ENCODE data around the gene LONRF3. TPM values are rescaled to one million over a fixed set of nuclear protein-coding genes. Genes with fewer than 3 reads are reported as not detected.

LONRF3 gene
- total RNA-seq: 3.4 and 5.2 TPM in 2 replicates

DNA sequence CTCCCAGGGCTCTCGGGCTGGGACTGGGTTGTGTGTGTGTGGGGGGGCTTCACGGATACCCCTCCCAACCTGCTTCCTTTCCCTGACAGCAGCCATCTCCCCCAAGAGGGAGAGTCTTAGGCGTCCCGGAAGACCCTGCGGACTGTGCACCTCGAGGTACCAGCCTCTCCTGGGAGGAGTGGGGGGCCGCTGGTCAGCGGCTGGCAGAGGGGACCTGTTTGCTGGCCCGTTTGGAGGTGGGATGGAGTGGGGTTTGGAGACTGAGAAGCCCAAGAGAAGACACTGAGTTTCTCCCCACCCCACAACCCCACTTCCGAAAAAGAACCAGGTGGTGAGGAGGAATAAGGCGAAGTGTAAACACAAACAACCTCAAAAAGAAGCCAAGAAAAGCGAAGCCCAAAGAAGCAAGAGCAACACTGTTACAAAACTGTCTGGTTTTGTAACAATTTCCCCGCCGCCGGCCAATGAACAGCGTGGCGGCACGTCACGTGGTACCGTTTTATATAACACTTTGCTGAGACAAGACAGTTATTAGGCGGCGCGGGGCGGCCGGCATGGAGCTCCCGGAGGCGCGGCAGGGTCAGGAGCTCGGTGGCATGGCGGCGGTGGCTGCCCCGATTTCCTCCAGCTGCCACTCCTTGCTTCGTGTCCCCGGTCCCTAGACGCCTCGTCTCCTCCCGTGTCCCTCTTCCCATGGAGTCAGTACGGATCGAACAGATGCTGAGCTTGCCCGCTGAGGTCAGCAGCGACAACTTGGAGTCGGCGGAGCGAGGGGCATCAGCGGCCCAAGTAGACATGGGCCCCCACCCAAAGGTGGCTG, at the start of gene LONRF3:
TSS of gene LONRF3 (plus strand) at position 531 of the 820 bp plus-strand sequence. CDS start at position 694, 163 bp downstream.
- DNase-seq (ENCODE audit: extremely low read depth, low read depth, low spot score): no peak

DNA sequence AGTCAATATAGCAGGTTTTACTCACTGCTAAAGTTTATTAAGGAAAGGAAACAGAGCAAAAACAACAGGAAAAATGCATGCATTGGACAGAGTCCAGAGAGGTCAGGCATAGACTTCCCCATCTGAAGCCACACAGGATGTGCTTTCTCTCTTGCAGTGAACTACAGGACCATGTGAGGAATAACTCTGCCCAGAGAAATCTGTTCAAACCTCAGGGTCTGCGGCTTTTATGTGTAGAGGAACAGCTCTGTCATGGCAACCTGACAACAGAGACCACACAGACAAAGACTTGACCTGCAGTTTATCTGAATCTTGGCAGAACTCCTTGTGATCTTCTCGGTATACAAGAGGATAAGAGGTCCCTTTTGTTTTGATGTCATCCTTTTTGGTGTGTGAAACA, 46.3 kb upstream of the LONRF3 start:
- DNase-seq (ENCODE audit: extremely low read depth, low read depth, low spot score): peak; percentile 51

DNA sequence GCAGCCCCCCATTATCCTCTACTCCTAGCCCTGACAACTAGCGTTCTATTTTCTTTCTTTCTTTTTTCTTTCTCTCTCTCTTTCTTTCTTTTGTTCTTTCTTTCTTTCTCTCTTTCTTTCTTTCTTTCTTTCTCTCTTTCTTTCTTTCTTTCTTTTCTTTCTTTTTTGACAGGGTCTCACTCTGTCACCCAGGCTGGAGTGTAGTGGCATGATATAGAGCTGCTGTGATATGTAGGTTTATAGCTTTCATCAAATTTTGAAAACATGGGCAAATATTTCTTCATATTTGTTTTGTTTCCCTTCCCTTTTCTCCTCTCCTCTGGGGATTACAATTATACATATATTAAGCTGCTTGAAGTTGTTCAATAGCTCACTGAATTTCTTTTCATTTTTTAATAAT, 39.1 kb upstream of the LONRF3 start:
- DNase-seq (ENCODE audit: extremely low read depth, low read depth, low spot score): no peak

DNA sequence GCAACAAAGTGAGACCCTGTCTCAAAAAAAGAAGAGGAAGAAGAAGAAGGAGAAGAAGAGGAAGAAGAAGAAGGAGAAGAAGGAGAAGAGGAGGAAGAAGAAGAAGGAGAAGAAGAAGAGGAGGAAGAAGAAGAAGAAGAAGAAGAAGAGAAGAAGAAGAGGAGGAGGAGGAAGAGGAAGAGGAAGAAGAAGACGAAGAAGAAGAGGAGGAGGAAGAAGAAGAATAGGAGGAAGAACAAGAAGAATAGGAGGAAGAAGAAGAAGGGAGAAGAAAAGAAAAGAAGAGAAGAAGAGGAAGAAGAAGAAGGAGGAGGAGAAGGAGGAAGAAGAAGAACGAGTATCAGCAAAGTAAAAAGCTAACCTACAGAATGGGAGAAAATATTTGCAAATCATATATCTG, 33.3 kb upstream of the LONRF3 start:
- no peak for DNase-seq (ENCODE audit: extremely low read depth, low read depth, low spot score)

DNA sequence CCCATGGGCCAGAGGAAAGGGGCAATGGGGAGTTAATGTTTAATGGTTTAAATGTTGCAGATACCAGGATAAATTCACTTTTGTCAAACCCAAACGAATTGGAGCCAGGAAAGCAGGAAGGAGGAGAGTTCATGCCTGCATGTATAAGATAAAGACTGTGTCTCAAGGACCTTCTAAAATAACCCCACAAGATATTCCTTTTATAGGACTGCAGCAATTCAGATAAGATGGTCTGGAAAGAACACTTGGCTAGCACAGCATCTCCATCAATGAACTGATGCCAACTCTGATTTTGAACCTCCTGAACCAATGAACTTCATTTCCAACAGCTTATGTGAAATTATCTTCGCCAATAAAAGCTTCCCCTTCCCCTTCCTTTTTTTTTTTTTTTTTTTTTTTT, 31.3 kb upstream of the LONRF3 start:
- no peak for DNase-seq (ENCODE audit: extremely low read depth, low read depth, low spot score)

DNA sequence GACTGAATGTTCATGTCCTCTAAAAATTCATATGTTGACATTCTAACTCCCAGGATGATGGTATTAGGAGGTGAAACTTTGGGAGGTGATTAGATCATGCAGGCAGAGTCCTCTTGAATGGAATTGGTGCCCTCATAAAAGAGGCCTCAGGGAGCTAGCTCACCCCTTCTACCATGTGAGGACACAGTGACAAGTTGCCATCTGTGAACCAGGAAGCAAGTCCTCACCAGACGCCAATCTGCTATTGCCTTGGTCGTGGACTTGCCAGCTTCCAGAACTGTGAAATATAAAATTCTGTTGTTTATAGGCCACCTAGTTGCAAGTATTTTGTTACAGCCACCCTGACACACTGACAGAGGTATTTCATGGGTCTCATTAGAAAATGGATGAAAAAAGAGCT, 28.5 kb upstream of the LONRF3 start:
- DNase-seq (ENCODE audit: extremely low read depth, low read depth, low spot score): no peak

DNA sequence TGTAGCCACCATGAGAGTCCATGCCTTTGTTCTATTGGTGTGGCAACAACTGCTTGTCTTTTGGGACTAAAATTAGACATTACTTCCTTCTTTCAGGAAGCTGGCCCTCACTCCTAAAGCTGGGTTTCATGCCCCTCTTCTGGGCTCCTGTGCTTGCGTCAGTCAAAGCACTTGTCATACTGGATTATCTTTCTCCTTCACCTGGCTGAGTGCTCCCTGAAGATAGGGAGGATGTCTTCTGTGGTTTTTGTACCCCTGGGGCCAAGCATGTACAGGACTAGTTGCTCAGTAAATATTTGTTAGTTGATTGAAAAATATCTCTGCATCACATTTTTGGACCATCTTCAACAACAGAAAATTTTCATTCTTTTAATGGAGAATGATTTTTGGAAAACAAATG, 26.1 kb upstream of the LONRF3 start:
- DNase-seq (ENCODE audit: extremely low read depth, low read depth, low spot score): no peak

DNA sequence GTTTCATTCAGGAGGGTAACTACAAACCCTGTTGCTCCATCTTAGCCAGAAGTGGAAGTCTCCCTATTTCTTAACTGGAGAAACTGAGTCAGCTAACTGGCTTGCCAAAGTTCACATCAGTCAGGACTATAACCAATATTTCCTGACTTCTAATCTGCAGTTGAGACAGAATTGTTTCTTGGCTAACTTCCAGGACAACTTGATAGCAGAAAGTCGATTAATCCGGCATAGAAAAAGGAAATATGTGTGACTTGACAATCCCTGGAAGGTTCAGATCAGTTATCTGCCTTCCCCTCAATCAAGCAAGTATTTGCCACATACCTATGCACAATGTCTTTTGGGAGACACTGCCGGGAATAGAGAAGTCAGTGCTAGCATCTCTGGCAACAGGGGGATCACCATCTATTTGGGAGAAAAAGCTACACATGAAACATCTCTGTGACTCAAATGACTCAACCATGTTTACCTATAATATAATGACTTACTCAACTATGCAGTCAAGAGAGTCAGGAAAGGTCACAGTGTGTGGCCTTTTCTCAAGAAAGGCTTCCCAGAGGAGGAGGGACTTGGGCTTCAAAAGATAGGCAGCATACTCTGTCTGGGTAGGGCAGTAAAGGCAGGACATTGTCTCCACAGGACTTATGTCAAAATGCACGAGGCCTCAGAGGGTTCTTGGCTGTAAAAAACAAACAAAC, 12.4 kb upstream of the LONRF3 start:
- DNase-seq (ENCODE audit: extremely low read depth, low read depth, low spot score): no peak

DNA sequence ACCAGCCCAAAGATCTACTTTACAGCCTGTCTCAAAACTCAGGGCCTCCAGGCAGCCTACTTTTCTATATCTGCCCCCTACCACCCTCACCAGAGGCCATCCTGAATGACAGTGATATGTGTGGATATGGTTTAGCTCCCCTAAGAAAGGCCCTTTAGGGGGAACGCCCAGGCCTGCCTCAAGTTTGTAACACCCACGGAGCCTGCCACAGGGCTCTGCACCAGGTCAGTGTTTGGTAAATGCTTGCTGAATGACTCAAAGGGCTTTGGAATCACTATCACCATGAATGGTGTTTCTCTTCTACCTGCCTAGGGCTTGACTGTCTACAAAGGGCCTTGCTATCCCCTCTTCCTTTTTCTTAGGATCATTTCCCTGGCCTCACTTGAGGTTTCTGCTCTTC, 11.3 kb upstream of the LONRF3 start:
- no peak for DNase-seq (ENCODE audit: extremely low read depth, low read depth, low spot score)

DNA sequence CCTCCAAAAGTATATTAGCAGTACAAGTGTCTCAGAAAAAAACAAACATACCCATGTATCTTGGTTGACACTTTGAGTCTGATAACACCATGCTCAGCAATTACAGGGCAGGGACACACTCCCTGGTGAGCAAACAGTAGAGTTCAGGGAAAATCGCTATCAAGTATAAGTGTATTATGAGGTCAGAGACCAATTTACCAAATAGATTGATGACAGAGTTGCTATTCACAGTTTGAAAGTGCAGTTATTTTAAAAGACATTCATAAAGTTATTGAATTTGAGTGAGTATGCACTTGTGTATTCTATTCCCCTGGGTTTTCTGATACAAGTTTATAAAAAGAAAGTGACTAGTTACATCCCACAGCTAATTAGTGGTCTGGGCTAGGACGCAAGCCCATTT, 10.2 kb upstream of the LONRF3 start:
- DNase-seq (ENCODE audit: extremely low read depth, low read depth, low spot score): no peak

DNA sequence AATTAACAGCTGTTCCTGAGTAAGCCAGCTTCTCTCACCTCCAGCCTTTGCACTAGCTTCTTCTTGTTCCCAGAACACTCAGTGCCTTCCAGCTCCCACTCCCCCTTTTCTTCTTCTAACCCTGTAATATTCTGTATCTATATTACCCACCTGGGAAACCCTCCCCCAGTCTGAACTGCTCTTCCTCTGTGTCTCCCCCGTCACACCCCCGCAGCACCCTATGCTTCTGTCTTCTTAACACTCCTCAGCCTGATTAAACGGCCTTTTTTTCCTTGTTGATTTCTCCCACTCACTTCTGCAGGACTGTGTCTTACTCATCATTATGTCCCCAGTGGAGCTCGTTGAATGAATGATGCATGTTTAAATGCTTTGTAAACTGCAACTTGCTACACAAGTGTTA, 9.0 kb upstream of the LONRF3 start:
- DNase-seq (ENCODE audit: extremely low read depth, low read depth, low spot score): no peak

DNA sequence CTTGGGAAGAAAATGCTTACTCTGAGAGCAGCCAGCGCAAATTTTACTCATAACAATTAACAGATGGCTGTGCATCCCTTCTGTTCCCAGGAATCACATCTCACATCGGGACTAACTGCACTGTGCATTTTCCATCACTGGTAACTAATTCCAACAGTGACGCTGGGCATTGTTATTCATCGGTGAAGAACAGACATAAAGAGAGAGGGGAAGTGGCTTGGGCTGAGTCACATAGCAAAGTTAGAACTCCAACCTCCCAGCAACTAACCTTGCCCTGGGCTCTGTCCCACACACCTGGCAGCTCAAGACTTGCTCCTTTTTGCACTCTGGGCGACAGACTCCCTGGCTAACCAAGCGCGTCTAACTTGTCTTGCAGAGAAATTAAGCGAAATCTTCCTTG, 6.4 kb upstream of the LONRF3 start:
- no peak for DNase-seq (ENCODE audit: extremely low read depth, low read depth, low spot score)

DNA sequence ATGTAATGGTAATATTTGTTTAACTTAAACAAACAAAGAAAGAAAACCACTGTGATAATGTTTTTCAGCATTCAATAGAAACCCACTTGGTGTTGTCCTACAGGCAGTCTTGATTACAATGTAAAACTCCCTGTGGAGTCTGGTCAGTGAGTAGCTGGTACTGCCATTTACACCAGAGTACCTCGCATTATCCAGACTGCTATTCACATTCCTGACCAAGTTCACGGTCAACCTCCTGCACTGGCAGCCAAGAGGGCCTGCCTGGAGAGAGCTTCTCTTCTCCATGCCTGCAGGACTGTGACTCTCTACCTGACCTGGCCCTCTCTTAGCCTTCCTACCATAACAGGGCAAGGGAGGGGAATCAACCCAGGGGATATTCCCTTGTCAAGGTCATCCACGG, 2.9 kb upstream of the LONRF3 start:
- no peak for DNase-seq (ENCODE audit: extremely low read depth, low read depth, low spot score)

DNA sequence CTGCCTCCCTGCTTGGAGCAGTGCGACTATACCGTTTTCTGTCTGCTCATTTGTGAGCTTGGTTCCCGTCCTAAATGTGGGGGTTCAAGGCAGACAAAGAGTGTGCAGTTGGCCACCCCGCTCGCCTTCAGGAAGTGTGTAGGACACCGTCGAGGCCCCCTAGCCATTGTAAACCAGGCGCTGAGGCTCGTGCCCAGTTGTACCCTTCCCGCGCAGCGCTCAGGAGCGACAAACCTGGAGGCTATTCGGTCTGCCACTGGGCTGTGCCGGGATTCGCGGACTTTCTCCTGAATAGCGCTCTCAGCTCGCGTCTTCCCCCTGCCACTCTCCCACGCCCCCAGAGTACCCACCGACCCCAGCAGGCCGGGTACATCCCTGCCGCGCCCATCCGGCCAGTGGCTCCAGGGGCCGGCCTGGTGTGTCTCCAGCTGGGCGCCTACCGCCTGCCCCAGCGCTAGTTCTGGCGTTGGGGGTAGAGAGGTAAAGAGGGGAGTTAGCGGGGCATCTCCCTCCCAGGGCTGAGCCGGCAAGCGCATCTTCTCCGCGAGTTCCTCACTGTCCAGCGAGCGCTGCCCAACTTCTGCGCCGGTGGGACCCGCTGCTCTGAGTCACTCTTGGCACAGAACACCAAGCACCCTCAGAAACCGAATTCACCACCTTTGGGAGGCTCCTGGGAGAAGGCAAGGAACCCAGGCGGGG, 880 bp upstream of the LONRF3 start:
- DNase-seq (ENCODE audit: extremely low read depth, low read depth, low spot score): no peak

DNA sequence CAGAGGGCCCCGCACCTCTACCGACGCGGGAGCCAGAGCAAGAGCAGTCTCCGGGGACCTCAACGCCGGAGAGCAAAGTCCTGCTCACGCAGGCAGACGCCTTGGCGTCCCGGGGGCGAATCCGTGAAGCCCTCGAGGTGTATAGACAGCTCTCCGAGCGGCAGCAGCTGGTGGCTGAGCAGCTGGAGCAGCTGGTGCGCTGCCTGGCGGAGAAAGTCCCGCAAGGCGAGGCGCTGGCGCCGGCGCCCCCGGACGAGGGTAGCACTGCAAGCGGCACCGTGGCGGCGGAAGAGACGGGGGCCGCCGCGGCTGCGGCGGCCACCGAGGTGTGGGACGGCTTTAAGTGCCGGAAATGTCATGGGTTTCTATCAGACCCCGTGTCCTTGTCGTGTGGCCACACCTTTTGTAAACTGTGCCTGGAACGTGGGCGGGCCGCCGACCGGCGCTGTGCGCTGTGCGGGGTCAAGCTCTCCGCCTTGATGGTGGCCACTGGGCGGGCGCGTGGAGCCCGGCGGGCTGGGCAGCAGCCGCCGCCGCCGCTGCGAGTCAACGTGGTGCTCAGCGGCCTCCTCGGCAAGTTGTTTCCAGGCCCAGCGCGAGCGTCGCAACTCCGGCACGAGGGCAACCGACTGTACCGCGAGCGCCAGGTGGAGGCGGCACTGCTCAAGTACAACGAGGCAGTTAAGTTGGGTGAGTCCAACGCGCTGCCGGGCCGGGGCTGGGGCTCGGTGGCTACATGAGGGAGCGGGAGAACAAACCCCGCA, 672 bp downstream of the LONRF3 start:
- no peak for DNase-seq (ENCODE audit: extremely low read depth, low read depth, low spot score)

DNA sequence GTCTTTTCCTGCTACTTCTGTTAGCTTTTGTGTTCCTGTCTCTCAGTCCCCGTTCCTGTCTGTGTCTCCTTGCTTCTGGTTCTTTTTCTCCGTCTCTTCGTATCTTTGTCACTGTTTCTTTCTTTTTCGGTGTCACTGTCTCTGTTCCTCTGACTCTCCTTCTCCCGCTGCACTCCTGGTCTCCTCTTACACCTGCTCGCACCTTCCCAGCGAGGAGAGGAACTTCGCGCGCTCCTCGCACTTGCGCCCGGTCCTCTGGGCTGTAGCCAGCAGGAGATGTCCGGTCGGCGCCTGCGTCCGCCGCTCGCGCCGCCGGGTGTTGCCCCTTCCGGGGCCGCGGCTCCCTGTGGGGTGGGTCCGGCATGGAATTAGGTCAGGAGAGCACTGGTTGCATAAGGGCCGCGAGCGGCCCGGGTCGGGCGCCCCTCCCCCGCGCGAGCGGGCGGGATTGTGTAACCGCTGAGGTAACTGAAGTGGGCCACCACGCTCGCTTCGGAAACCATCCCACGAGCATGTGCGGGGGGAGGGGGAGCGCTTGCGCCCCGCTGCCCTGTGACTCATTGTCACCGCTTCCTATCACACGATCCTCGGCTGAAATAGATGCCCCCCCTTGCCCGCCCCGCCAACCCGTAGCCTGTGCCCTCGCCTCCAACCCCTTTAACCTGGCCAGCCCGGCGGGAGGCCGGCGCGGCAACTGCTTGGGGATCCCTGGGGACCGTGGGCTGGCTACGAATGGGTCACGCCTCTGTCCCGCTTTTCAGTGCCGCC, 1.6 kb downstream of the LONRF3 start:
- no peak for DNase-seq (ENCODE audit: extremely low read depth, low read depth, low spot score)

DNA sequence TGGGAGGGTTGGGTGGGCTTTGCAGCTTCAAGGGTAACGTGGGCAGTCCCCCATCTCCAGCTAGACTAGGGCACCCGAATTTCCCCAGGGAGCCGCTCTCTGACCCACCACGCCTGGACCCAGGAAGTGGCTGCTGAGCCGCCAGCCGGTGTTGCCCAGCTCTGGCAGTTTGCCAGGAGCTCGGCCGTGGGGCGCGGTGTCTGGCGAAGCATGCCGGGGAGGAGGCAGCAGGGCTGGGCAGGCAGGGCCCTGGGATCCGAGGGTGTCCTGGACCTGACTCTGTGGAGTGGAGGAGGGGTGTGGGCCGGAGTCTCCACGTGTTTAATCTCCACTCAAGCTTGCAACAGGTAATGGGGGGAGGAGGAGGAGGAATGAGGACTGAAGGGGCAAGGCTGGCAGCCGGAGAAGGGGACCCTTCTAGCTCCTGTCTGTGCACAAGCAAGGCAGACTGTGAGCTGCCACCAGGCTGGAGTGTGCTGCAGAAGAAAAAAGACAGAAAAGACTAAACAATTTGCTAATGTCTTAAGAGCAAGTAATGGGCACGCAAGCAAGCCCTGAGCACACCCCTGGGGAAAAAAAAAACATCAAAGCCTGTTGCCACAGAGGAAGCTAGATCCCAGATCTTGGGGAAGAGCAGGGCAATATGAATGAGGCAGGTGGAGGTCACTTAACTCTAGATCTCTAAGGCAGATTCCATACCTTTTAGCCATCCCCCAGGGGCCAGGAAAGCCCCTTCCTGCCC, 2.4 kb downstream of the LONRF3 start:
- DNase-seq (ENCODE audit: extremely low read depth, low read depth, low spot score): no peak

DNA sequence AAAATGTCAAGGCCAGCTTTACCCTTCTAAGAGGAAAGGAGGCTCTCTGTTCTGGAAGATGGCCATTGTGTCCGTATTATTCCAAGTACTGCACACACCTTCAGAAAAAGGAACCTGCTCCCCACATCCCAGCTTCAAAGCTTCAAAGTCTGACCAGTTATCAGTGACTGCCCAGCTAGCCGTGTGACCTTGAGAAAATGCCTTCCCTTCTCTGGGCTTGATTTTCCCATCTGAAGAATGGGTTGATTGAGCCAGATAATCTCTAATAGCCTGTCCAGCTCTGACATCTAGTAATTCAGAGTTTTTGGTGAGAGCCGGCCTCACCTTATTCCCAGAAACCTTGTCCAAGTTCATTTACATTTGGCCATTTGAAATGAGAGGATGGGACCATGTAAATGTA, 3.0 kb downstream of the LONRF3 start:
- DNase-seq (ENCODE audit: extremely low read depth, low read depth, low spot score): no peak

DNA sequence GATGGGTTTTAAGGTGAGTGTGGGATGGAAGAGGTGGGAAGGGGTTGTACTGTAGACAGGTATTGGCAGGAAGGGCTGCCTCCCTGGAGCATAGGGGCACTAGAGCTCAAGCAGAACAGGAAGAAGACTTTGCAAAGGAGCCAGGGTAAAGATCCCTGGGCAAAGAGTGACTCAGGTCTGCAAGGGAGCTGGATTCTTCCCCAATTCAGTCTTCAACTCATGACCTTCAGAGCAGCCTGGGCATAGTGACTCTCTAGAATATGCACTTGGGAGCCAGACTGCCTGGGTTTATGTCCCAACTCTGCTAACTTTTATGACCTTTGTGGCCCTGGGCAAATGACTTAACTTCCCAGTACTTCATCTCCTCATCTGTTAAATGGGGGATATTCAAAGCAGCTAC, 4.0 kb downstream of the LONRF3 start:
- no peak for DNase-seq (ENCODE audit: extremely low read depth, low read depth, low spot score)

DNA sequence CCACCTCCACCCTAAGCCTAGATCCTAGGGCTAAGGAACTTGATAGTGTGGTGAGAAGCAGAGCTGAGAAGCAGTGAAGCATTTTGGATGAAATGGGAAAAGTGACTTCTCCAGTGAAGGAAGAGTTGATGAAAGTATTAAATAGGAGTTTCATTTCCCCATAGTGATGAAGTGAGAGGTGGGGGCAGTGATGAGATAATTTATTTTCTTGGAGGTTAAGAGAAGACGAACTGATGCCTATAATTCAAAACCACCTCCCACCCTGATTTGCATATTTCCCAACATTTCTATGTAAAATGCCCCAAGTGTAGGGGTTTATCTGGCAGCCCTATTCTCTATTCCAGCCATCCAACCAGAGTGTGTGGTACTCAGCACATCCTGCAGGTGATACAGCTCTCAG, 6.3 kb downstream of the LONRF3 start:
- no peak for DNase-seq (ENCODE audit: extremely low read depth, low read depth, low spot score)

All from glomerular endothelial cell (primary cell).